ENCODE results near the gene ATP6V1C2. TPM values are rescaled to one million over a fixed set of nuclear protein-coding genes. Genes with fewer than 3 reads are reported as not detected.

ATP6V1C2 gene
- polyA plus RNA-seq, 1 donor: 11.6 TPM

DNA sequence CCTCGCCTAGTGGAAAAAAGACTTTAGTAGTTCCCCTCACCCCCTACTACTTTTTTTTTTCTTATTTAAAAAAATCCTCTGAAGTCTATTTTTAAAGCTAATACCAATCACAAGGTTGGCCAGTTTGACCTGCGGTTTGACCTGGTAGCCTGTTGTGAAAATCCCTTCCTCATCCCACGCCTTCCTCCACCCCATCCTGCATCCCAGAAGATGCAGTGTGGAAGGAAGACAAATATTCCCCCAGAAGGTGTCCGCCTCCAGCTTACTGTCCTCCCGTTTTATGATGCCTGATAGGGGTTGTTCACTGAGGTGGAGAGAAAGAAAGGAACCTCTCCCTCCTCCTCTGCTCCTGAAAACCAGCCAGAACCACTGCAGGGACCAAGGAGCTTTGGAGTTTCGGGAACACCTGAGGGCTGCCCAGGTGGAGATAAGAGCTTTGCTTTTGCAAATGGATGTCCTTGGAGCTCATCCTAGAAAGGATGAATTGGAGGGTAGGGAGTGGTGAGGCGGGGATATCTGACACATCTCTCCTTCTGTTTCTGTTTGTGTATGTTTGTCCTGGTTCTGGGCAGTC is 909 bp downstream of the ATP6V1C2 start:
- WGBS (ENCODE audit: insufficient coverage, low lambda C conversion rate): no CpG with 5 or more reads among the region's 7 CpGs
- Histone ChIP-seq H3K36me3 (ENCODE audit: control insufficient read depth, insufficient read depth, low read length) (no peaks in the 10 kb centered on the region), H3K9me3 (ENCODE audit: control insufficient read depth, low read depth, low read length) (peaks cover 6% of the 10 kb centered on the region), H3K27me3 (ENCODE audit: control insufficient read depth, insufficient read depth, low read length) (peaks cover 76% of the 10 kb centered on the region), H3K4me1 (ENCODE audit: control insufficient read depth, insufficient read depth, low read length) (peaks cover 9% of the 10 kb centered on the region), H3K4me3 (ENCODE audit: low read length) (peak overlapping the region; percentile 35), H3K27ac (ENCODE audit: low read length) (no peak overlapping the region)
- no peak for DNase-seq

DNA sequence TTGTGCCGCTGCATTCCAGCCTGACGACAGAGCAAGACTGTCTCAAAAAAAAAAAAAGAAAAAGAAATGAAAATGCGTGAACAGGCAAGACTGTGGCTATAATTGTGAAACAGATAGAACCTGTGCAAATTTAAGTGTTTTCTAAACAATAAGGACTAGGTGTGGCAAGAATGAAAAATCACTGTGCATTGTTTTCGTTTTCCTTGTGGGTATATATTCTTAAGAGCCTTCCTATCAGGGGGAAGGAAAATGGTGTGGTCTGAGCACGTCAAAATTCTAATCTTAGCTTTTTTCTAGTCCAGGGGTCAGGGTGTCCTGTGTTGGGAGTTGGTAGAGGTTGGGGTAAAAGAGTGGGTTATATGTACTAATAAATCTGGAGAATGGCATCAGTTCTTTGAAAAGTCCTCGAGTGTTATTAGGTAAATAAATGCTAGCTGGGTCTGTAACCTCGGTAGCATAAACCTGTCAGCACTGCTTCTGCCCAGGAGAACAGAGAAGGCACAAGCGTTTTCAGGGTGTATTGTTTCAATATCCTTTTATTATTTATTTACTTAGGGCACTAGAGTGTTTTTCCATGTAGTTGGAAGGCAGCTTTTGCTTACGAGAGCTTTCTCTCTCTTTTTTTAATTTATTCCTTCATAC is 11.6 kb downstream of the ATP6V1C2 start:
- Histone ChIP-seq H3K4me3 (ENCODE audit: low read length) (no peak overlapping the region), H3K27me3 (ENCODE audit: control insufficient read depth, insufficient read depth, low read length) (no peaks in the 10 kb centered on the region), H3K27ac (ENCODE audit: low read length) (no peak overlapping the region), H3K36me3 (ENCODE audit: control insufficient read depth, insufficient read depth, low read length) (no peaks in the 10 kb centered on the region), H3K4me1 (ENCODE audit: control insufficient read depth, insufficient read depth, low read length) (peaks cover 4% of the 10 kb centered on the region), H3K9me3 (ENCODE audit: control insufficient read depth, low read depth, low read length) (no peaks in the 10 kb centered on the region)
- WGBS (ENCODE audit: insufficient coverage, low lambda C conversion rate): 30% methylated on average over 6 of the region's 9 CpGs
- peak in 1 of 2 donors; percentile 22 for DNase-seq

DNA sequence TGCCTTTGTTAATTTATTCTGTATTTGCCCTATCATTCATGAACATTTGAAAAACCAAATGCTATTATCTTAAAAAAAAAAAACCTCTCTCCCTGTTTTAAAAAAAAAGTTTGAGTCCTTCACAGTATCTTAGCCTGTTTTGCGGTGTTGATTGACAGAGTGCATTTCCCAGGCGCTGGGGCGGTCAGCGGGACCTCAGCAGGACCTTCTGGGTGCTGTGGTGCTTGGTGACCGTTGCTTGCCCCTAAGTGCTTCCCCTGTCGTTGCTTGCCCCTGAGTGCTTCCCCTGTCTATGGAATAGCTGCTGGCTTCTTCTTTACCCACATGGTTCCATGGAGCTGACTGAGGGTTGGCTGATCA is 12.1 kb downstream of the ATP6V1C2 start:
- peak in 1 of 2 donors; percentile 15 for DNase-seq
- H3K4me3 ChIP-seq (ENCODE audit: low read length): no peak overlapping the region
- no peaks in the 10 kb centered on the region for H3K9me3 ChIP-seq (ENCODE audit: control insufficient read depth, low read depth, low read length)
- WGBS (ENCODE audit: insufficient coverage, low lambda C conversion rate): no CpG with 5 or more reads among the region's 6 CpGs
- H3K4me1 ChIP-seq (ENCODE audit: control insufficient read depth, insufficient read depth, low read length): peaks cover 4% of the 10 kb centered on the region
- no peaks in the 10 kb centered on the region for H3K27me3 ChIP-seq (ENCODE audit: control insufficient read depth, insufficient read depth, low read length)
- H3K27ac ChIP-seq (ENCODE audit: low read length): no peak overlapping the region
- H3K36me3 ChIP-seq (ENCODE audit: control insufficient read depth, insufficient read depth, low read length): no peaks in the 10 kb centered on the region

DNA sequence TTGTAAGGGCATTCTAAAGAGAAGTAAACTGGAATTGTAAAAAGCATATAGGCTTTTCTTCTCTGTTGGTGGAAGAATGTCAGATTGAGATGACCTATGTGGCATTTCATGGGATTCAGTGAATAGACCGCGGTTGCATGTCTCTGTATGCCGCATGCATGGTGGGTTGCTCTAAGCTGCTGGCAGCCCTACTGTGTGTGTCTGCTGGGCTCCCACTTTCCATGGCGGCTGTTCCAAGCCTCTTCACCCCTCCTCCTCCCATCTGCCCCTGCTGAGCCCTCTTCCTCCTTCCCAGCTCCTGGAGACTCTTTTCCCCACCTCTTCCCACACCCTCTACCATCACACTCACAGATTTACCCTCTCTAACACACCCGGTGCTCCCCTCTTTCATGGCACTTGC is 12.6 kb downstream of the ATP6V1C2 start:
- Histone ChIP-seq H3K9me3 (ENCODE audit: control insufficient read depth, low read depth, low read length) (no peaks in the 10 kb centered on the region), H3K27me3 (ENCODE audit: control insufficient read depth, insufficient read depth, low read length) (no peaks in the 10 kb centered on the region), H3K27ac (ENCODE audit: low read length) (no peak overlapping the region), H3K4me1 (ENCODE audit: control insufficient read depth, insufficient read depth, low read length) (peaks cover 4% of the 10 kb centered on the region), H3K4me3 (ENCODE audit: low read length) (no peak overlapping the region), H3K36me3 (ENCODE audit: control insufficient read depth, insufficient read depth, low read length) (no peaks in the 10 kb centered on the region)
- no peak for DNase-seq
- WGBS (ENCODE audit: insufficient coverage, low lambda C conversion rate): no CpG with 5 or more reads among the region's 5 CpGs

DNA sequence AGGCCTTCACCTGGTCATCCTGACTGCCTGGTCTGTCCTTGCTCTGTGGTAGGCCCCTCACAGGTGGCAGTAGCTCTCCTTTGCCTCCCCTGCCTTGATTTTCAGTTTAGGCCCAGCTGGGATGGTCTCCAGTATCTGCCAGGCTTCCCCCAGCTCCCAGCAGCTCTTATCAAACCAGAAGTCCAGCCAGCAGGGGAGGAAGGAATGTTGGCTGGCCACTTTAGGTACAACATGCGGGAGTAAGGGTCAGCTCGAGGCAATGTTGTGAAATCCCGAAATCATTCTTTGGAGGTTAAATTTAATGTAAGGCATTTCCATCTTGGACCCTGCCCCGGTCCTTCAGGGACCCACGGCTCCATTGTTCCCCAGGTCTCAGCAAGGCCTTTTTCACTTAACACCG is 16.8 kb downstream of the ATP6V1C2 start:
- DNase-seq: no peak
- WGBS (ENCODE audit: insufficient coverage, low lambda C conversion rate): 100% methylated on average over 2 of the region's 6 CpGs

DNA sequence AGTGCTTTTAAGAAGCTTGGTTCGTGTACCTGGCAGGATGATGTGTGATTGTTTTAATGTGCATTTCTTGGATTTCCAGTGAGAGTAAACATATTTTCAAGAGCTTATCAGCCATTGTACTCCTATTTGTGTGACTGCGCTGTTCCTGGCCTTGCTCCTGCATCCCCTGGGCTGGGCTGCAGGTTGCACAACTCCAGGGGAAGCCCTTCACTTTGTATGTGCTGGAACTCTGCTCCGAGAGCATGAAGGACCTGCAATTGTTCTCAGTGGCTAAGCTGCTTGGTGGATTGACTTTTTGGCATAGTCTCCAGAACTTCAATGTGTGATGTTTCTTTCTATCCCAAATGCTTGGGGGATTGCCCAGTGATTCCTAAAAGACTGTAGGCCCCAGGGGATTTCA is 18.8 kb downstream of the ATP6V1C2 start:
- Histone ChIP-seq H3K4me3 (ENCODE audit: low read length) (no peak overlapping the region), H3K4me1 (ENCODE audit: control insufficient read depth, insufficient read depth, low read length) (peaks cover 3% of the 10 kb centered on the region), H3K27me3 (ENCODE audit: control insufficient read depth, insufficient read depth, low read length) (no peaks in the 10 kb centered on the region), H3K36me3 (ENCODE audit: control insufficient read depth, insufficient read depth, low read length) (no peaks in the 10 kb centered on the region), H3K9me3 (ENCODE audit: control insufficient read depth, low read depth, low read length) (peaks cover 4% of the 10 kb centered on the region), H3K27ac (ENCODE audit: low read length) (no peak overlapping the region)
- no peak for DNase-seq
- no CpG with 5 or more reads among the region's 3 CpGs for WGBS (ENCODE audit: insufficient coverage, low lambda C conversion rate)

More for the DNA sequence above, 16.8 kb downstream of the ATP6V1C2 start:
- Histone ChIP-seq H3K27me3 (ENCODE audit: control insufficient read depth, insufficient read depth, low read length) (no peaks in the 10 kb centered on the region), H3K36me3 (ENCODE audit: control insufficient read depth, insufficient read depth, low read length) (no peaks in the 10 kb centered on the region), H3K27ac (ENCODE audit: low read length) (no peak overlapping the region), H3K9me3 (ENCODE audit: control insufficient read depth, low read depth, low read length) (peaks cover 4% of the 10 kb centered on the region), H3K4me1 (ENCODE audit: control insufficient read depth, insufficient read depth, low read length) (peaks cover 3% of the 10 kb centered on the region), H3K4me3 (ENCODE audit: low read length) (no peak overlapping the region)

DNA sequence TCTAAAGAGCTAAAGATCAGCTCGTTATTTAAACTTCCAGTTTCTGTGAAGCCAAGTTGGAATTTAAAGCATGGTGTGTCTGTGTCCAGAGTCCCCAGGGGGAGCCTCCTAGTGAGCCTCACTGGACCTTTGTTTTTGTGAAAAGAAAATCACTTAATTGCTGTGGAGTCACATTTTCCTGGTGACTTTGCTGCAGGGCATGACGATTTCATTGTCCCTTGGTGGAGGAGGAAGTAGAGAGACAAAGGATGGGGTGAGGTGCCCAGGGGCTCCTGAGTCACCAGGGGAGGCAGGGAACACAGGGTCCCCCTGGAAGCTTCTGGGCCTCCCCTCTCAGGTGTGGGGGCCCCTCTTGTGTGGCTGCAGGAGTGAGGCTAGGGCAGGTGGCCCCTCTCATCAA is 19.7 kb downstream of the ATP6V1C2 start:
- DNase-seq: peak in 1 of 2 donors; percentile 39
- peaks cover 3% of the 10 kb centered on the region for H3K4me1 ChIP-seq (ENCODE audit: control insufficient read depth, insufficient read depth, low read length)
- H3K9me3 ChIP-seq (ENCODE audit: control insufficient read depth, low read depth, low read length): peaks cover 4% of the 10 kb centered on the region
- H3K4me3 ChIP-seq (ENCODE audit: low read length): no peak overlapping the region
- WGBS (ENCODE audit: insufficient coverage, low lambda C conversion rate): no CpG with 5 or more reads among the region's 2 CpGs
- no peaks in the 10 kb centered on the region for H3K36me3 ChIP-seq (ENCODE audit: control insufficient read depth, insufficient read depth, low read length)
- H3K27me3 ChIP-seq (ENCODE audit: control insufficient read depth, insufficient read depth, low read length): no peaks in the 10 kb centered on the region
- H3K27ac ChIP-seq (ENCODE audit: low read length): no peak overlapping the region

DNA sequence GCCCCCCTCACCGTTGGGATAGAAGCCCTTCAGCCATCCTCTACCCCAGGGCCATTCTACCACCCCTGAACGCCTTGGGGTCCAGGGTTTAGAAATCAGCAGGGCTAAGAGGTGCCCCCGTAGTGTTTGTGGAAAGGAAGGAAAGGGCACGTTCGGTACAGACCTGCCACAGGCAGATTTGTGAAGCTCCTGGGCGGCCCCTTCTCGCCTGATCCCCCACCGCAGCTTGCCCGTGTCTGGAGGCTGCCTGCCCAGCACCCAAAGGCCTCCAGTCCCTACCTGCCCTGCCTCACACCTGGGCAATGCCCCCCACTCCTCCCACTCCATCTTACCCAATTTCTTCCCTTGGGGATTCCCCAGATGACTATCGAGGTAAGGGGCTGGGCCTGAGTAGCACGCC is 21.2 kb downstream of the ATP6V1C2 start:
- WGBS (ENCODE audit: insufficient coverage, low lambda C conversion rate): 60% methylated on average over 1 of the region's 11 CpGs
- H3K4me3 ChIP-seq (ENCODE audit: low read length): no peak overlapping the region
- H3K36me3 ChIP-seq (ENCODE audit: control insufficient read depth, insufficient read depth, low read length): no peaks in the 10 kb centered on the region
- H3K4me1 ChIP-seq (ENCODE audit: control insufficient read depth, insufficient read depth, low read length): peaks cover 3% of the 10 kb centered on the region
- H3K27me3 ChIP-seq (ENCODE audit: control insufficient read depth, insufficient read depth, low read length): no peaks in the 10 kb centered on the region
- no peak overlapping the region for H3K27ac ChIP-seq (ENCODE audit: low read length)
- no peak for DNase-seq
- peaks cover 4% of the 10 kb centered on the region for H3K9me3 ChIP-seq (ENCODE audit: control insufficient read depth, low read depth, low read length)

DNA sequence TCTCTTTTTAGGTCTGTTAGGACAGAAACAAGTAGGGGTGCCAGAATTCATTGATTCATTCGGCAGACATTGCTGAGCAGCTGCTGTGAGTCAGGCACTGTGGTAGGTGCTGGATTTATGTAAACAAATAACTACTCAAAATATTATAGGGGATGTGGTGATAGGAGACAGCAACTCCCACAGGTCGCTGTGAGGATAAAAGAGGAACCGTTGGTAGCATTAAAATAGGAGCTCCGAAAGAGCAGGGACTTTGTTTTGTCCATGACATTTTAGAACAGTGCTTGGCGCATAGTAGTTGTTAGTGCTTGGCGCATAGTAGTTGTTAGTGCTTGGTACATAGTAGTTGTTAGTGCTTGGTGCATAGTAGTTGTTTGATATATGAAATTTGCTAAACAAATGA is 29.2 kb downstream of the ATP6V1C2 start:
- Histone ChIP-seq H3K4me1 (ENCODE audit: control insufficient read depth, insufficient read depth, low read length) (no peaks in the 10 kb centered on the region), H3K27ac (ENCODE audit: low read length) (no peak overlapping the region), H3K4me3 (ENCODE audit: low read length) (no peak overlapping the region), H3K27me3 (ENCODE audit: control insufficient read depth, insufficient read depth, low read length) (no peaks in the 10 kb centered on the region), H3K9me3 (ENCODE audit: control insufficient read depth, low read depth, low read length) (no peaks in the 10 kb centered on the region), H3K36me3 (ENCODE audit: control insufficient read depth, insufficient read depth, low read length) (no peaks in the 10 kb centered on the region)
- DNase-seq: no peak
- WGBS (ENCODE audit: insufficient coverage, low lambda C conversion rate): 100% methylated on average over 1 of the region's 6 CpGs

DNA sequence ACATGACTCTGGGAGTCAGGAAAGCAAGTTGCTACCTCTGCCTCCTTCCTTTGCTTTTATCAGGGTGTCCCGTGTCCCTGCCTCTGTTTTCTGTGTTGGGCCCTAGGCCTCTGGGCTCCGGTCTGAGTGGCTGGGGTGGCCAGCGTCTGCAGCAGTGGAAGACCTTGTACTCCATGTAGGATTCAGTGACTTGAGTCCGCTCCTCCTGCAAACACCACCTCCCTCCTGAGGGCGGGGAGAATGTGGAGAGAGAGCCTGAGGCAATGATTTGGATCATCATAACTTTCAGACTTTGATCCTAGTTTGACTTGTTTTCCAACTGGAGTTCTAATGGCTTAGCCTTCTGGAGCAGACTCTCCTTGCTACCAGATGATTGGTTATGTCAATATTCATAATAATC is 30.8 kb downstream of the ATP6V1C2 start:
- H3K4me3 ChIP-seq (ENCODE audit: low read length): no peak overlapping the region
- H3K27me3 ChIP-seq (ENCODE audit: control insufficient read depth, insufficient read depth, low read length): no peaks in the 10 kb centered on the region
- no peak overlapping the region for H3K27ac ChIP-seq (ENCODE audit: low read length)
- no peaks in the 10 kb centered on the region for H3K4me1 ChIP-seq (ENCODE audit: control insufficient read depth, insufficient read depth, low read length)
- H3K36me3 ChIP-seq (ENCODE audit: control insufficient read depth, insufficient read depth, low read length): no peaks in the 10 kb centered on the region
- no peaks in the 10 kb centered on the region for H3K9me3 ChIP-seq (ENCODE audit: control insufficient read depth, low read depth, low read length)
- DNase-seq: peak; percentile 45 to 81
- no CpG with 5 or more reads among the region's 5 CpGs for WGBS (ENCODE audit: insufficient coverage, low lambda C conversion rate)

DNA sequence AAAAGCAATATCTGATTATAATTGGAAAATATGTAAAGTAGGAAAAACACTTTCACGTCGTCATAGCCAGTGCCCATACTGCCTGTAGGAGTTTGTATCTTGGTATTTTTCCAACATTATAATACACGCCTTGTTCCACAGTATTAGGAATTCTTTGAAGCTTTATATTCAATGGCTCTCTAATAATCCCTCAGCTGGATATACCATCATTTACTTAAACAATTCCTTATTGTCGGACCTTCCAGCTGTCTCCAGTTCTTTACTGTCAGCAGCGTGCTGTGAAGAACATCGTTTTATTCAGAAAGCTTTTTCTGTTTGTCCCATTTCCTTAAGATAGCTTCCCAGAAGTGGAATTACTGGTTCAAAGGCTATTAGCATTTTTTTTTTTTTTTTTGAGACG is 31.7 kb downstream of the ATP6V1C2 start:
- 64% methylated on average over 5 of the region's 7 CpGs for WGBS (ENCODE audit: insufficient coverage, low lambda C conversion rate)
- no peak for DNase-seq
- Histone ChIP-seq H3K4me1 (ENCODE audit: control insufficient read depth, insufficient read depth, low read length) (no peaks in the 10 kb centered on the region), H3K36me3 (ENCODE audit: control insufficient read depth, insufficient read depth, low read length) (no peaks in the 10 kb centered on the region), H3K27ac (ENCODE audit: low read length) (no peak overlapping the region), H3K9me3 (ENCODE audit: control insufficient read depth, low read depth, low read length) (no peaks in the 10 kb centered on the region), H3K27me3 (ENCODE audit: control insufficient read depth, insufficient read depth, low read length) (no peaks in the 10 kb centered on the region), H3K4me3 (ENCODE audit: low read length) (no peak overlapping the region)

All from large intestine (tissue), 3 donors.